ENCODE results near the gene SCAMP4.

The SCAMP4 gene

GRCh38 chr19:1968279-1969175, 63.3 kb downstream of the SCAMP4 start:
- no peak overlapping the region for H3K4me3 ChIP-seq (ENCODE audit: low read length)
- TF ChIP-seq, protein P1, sequence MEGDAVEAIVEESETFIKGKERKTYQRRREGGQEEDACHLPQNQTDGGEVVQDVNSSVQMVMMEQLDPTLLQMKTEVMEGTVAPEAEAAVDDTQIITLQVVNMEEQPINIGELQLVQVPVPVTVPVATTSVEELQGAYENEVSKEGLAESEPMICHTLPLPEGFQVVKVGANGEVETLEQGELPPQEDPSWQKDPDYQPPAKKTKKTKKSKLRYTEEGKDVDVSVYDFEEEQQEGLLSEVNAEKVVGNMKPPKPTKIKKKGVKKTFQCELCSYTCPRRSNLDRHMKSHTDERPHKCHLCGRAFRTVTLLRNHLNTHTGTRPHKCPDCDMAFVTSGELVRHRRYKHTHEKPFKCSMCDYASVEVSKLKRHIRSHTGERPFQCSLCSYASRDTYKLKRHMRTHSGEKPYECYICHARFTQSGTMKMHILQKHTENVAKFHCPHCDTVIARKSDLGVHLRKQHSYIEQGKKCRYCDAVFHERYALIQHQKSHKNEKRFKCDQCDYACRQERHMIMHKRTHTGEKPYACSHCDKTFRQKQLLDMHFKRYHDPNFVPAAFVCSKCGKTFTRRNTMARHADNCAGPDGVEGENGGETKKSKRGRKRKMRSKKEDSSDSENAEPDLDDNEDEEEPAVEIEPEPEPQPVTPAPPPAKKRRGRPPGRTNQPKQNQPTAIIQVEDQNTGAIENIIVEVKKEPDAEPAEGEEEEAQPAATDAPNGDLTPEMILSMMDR (IDR thresholded peaks at IDR 0.05; ENCODE audit: low read depth, low read length): no peak
- no peak for TF ChIP-seq EZH2phosphoT487 (IDR thresholded peaks at IDR 0.05; ENCODE audit: low read depth)
- no peak overlapping the region for H3K4me2 ChIP-seq (ENCODE audit: low read length)
- H3K9me3 ChIP-seq (ENCODE audit: insufficient read depth, low read length): no peaks in the 10 kb centered on the region
- no peaks in the 10 kb centered on the region for H3K4me1 ChIP-seq (ENCODE audit: low read length)
- H3K79me2 ChIP-seq (ENCODE audit: low read length): peaks cover 44% of the 10 kb centered on the region
- H4K20me1 ChIP-seq (ENCODE audit: insufficient read depth, low read length): peaks cover 72% of the 10 kb centered on the region
- H3K9ac ChIP-seq (ENCODE audit: low read length): no peak overlapping the region
- H3K27ac ChIP-seq (ENCODE audit: low read length): no peak overlapping the region
- H3K27me3 ChIP-seq (ENCODE audit: low read depth, low read length): no peaks in the 10 kb centered on the region
- H2AFZ ChIP-seq (ENCODE audit: low read depth, low read length): no peak overlapping the region
- H3K36me3 ChIP-seq (replicated peaks; ENCODE audit: low read depth, low read length): peaks cover 16% of the 10 kb centered on the region

DNA sequence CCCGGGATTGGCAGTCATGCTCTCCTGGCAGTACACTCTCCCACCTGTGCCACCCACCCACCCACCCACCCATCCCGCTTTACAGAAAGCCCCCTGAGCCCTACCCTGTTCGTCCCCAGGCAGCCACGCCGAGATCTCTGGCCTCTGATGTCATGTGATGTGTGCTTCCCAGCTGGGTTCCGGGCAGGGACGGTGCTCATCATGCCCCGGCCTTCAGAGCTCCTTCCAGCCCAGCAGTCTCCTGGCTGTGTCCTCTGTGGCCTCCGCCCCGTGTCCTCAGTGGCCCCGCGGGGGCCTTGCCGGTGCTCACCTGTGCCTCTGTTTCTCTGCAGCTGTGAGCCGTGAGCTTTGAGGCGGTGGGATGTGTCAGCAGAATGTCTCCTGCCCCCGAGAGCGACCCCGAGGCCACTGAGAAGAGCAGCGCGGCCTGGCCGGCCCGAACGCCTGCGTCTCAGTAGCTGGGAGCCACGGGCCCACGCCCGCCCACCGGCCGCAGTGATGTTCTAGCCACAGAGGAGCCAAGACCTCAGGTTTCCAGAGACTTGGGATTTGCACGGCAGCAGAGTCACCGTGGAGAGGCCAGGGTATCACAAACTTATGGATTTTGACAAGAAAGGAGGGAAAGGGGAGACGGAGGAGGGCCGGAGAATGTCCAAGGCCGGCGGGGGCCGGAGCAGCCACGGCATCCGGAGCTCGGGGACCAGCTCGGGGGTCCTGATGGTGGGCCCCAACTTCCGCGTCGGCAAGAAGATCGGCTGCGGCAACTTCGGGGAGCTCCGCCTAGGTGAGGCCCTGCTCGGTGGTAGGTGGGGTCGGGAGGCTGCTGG, 64.2 kb downstream of the SCAMP4 start:
- Histone ChIP-seq H3K9me3 (ENCODE audit: insufficient read depth, low read length) (no peaks in the 10 kb centered on the region), H3K4me2 (ENCODE audit: low read length) (no peak overlapping the region), H3K27ac (ENCODE audit: low read length) (no peak overlapping the region), H2AFZ (ENCODE audit: low read depth, low read length) (no peak overlapping the region), H3K4me3 (ENCODE audit: low read length) (no peak overlapping the region), H4K20me1 (ENCODE audit: insufficient read depth, low read length) (peaks cover 74% of the 10 kb centered on the region), H3K36me3 (replicated peaks; ENCODE audit: low read depth, low read length) (peaks cover 16% of the 10 kb centered on the region), H3K4me1 (ENCODE audit: low read length) (no peaks in the 10 kb centered on the region), H3K9ac (ENCODE audit: low read length) (no peak overlapping the region), H3K79me2 (ENCODE audit: low read length) (peaks cover 46% of the 10 kb centered on the region), H3K27me3 (ENCODE audit: low read depth, low read length) (no peaks in the 10 kb centered on the region)
- no peak for TF ChIP-seq EZH2phosphoT487 (IDR thresholded peaks at IDR 0.05; ENCODE audit: low read depth)
- TF ChIP-seq, protein P1 (IDR thresholded peaks at IDR 0.05; ENCODE audit: low read depth, low read length): no peak

GRCh38 chr19:1970003-1970805, 65.0 kb downstream of the SCAMP4 start:
- no peak overlapping the region for H3K4me2 ChIP-seq (ENCODE audit: low read length)
- no peak overlapping the region for H3K27ac ChIP-seq (ENCODE audit: low read length)
- H4K20me1 ChIP-seq (ENCODE audit: insufficient read depth, low read length): peaks cover 72% of the 10 kb centered on the region
- H3K79me2 ChIP-seq (ENCODE audit: low read length): peaks cover 54% of the 10 kb centered on the region
- peaks cover 22% of the 10 kb centered on the region for H3K36me3 ChIP-seq (replicated peaks; ENCODE audit: low read depth, low read length)
- H3K4me3 ChIP-seq (ENCODE audit: low read length): no peak overlapping the region
- TF ChIP-seq, protein P1 (IDR thresholded peaks at IDR 0.05; ENCODE audit: low read depth, low read length): no peak
- no peak for TF ChIP-seq EZH2phosphoT487 (IDR thresholded peaks at IDR 0.05; ENCODE audit: low read depth)
- no peak overlapping the region for H3K9ac ChIP-seq (ENCODE audit: low read length)
- H2AFZ ChIP-seq (ENCODE audit: low read depth, low read length): no peak overlapping the region
- H3K9me3 ChIP-seq (ENCODE audit: insufficient read depth, low read length): no peaks in the 10 kb centered on the region
- no peaks in the 10 kb centered on the region for H3K27me3 ChIP-seq (ENCODE audit: low read depth, low read length)
- no peaks in the 10 kb centered on the region for H3K4me1 ChIP-seq (ENCODE audit: low read length)

Data from OCI-LY3 (cell line).